Hepatocyte (in vitro differentiated cells): ENCODE data around the gene MAOB.

ENCODE experiments used
- CTCF ChIP-seq: fragments of 200-600 bp; sonication (generic); IDR thresholded peaks from 2 replicates; pipeline ENCODE4 v1.5.1; 2016; ENCODE audit warnings: antibody characterized with exemption, mild to moderate bottlenecking; ENCODE audit not compliant: poor library complexity
- EZH2phosphoT487 ChIP-seq: fragments of 200-600 bp; sonication (generic); IDR thresholded peaks from one replicate; pipeline ENCODE4 v1.6.1; 2018; ENCODE audit warnings: antibody characterized with exemption, mild to moderate bottlenecking, low read depth, moderate library complexity; ENCODE audit not compliant: unreplicated experiment, severe bottlenecking

- no peak for TF ChIP-seq CTCF
- TF ChIP-seq EZH2phosphoT487, result no peak
These were observed 5.6 kb downstream of the MAOB start for GRCh38 chrX:43876680-43877079.
